NCI-H187 treated with DMSO at 0.1 percent for 48 hours (cell line): ENCODE measurements around the gene RETN.

Experiments
- DNase-seq: peaks from one replicate; lab custom pipeline; 2025; lab: John Stamatoyannopoulos, UW

The RETN gene

GRCh38 chr19:7657131-7657751 is 11.6 kb upstream of the RETN start:
- no peak for DNase-seq

- DNase-seq = no peak
These were observed 10.6 kb upstream of the RETN start for GRCh38 chr19:7658219-7658686.

DNA sequence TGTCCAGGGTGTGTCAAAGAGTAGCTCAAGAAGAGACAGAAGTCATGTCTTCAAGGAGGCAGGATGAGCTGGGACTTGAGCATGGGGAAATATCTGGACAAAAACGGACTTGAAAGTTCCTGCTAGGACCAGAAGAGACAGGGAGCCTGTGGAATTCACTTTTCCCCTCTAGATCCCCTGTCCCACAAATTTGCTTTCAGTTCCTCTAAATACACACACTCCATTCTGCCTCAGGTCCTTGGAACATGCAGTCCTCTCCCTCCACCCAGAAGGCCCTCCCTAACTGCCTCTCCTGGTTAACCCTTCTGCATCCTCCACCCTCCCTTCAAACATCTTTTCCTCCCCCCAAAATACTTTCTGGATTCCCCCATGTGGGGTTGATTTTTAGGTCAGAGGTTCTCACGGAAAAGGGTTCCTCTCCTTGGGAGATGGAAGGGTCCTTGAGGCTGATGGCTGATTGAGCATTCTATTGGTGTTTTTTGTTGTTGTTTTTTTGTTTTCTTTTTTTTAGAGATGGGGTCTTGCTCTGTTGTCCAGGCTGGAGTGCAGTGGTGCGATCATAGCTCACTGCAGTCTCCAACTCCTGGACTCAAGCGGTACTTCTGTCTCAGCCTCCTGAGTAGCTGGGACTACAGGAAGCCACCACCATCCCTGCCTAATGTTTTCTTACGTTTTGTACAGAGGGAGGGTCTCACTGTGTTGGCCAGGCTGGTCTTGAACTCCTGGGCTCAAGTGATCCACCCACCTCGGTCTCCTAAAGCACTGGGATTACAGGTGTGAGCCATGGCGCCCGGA is 6.9 kb upstream of the RETN start:
- DNase-seq = no peak

GRCh38 chr19:7662657-7663056 is 6.2 kb upstream of the RETN start:
- no peak for DNase-seq

DNA sequence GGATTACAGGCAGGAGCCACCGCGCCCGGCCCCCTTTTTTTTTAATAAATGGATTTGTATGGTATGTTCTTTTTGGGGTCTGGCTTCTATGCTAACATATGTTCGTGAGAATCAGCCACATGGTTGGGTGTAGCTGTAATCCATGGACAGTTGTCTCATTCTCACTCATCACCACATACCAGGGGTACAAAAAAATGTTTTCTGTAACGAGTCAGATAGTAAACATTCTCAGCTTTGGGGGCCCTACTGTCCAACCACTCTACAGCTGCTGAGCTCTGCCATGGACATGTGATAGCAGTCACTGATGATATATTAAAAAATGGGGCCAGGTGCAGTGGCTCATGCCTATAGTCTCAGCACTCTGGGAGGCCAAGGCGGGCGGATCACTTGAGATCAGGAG is 5.1 kb upstream of the RETN start:
- DNase-seq = no peak

DNA sequence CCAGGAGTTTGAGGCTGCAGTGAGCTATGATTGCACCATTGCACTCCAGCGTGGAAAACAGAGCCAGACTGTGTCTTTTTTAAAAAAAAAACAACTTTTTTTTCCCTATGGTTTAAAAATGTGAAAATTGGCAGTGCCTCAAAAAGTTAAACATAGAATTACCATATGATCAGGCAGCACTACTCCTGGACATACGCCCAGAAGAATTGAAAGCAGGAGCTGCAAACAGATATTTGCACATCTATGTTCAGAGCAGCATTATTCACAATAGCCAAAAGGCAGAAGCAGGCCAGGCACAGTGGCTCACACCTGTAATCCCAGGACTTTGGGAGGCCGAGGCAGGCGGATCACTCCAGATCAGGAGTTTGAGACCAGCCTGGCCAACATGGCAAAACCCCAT is 3.8 kb upstream of the RETN start:
- no peak for DNase-seq

DNA sequence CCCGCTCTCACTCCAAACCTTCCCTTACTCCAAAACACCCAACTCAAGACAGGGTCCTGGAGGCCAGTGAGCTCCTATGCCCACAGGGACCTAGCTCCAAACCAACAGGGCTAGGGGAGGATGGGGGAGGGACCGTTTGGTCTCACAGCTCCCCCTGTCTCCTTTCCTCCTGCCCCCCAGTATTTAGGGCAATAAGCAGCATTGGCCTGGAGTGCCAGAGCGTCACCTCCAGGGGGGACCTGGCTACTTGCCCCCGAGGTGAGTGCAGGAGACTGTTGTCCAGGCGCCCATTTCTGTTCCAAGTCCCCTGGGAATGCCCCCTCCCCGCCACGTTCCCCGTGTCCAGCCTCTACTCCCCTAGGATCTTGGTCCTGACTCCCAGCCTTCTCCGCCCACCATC is 792 bp downstream of the RETN start:
- no peak for DNase-seq

DNA sequence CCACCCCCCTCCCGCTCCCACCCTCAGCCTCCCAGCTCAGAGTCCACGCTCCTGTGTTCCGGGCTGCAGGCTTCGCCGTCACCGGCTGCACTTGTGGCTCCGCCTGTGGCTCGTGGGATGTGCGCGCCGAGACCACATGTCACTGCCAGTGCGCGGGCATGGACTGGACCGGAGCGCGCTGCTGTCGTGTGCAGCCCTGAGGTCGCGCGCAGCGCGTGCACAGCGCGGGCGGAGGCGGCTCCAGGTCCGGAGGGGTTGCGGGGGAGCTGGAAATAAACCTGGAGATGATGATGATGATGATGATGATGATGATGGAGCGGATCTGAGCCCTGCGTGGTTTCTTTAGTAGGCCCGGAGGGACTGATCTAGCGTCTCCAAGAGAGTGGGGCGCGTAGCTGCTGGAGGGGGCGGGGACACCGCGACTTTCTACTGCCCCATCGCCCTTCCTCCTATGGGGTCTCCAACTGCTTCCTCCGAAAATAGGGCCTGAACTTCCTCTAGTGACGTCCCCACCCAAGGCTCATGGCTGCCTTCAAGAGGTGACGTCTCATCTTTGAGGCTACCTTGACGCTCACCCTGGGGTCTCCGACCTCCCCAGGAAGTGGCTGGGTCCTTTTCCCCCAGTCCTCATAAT is 1.4 kb downstream of the RETN start:
- DNase-seq = no peak

DNA sequence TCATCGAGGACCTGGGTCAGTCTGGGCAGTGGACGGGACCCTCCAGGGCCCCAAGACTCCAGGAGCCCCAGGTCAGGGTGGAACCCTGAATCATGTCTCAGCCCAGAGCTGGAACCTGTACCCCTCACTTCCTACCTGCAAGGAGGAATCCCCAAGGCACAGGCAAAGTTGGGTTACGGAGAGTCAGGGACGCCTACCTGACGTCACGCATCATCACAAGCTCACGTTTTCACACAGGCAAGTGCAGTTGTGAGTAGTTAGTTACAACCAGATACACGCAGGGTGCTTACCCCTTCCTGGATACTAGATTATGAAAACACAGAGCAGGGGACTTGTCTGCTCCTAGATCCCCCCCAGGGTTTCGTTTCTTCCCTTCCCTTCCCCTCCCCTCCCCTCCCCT is 1.9 kb downstream of the RETN start:
- DNase-seq = no peak

DNA sequence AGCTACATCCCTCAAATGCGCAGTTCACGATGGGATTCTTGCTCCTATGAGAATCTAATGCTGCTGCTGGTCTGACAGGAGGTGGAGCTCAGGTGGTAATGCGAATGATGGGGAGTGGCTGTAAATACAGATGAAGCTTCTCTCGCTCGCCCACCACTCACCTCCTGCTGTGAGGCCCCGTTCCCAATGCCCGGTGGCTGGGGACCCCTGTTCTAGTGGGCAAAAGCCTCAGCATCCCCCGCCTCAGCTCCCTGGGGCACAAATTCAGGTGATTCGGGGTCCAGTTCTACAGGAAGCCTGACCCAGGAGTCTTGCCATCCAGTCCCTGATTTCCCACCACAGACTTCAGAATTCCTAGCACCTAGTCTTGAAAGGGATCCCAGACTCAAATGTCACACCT is 3.7 kb downstream of the RETN start:
- DNase-seq = no peak

DNA sequence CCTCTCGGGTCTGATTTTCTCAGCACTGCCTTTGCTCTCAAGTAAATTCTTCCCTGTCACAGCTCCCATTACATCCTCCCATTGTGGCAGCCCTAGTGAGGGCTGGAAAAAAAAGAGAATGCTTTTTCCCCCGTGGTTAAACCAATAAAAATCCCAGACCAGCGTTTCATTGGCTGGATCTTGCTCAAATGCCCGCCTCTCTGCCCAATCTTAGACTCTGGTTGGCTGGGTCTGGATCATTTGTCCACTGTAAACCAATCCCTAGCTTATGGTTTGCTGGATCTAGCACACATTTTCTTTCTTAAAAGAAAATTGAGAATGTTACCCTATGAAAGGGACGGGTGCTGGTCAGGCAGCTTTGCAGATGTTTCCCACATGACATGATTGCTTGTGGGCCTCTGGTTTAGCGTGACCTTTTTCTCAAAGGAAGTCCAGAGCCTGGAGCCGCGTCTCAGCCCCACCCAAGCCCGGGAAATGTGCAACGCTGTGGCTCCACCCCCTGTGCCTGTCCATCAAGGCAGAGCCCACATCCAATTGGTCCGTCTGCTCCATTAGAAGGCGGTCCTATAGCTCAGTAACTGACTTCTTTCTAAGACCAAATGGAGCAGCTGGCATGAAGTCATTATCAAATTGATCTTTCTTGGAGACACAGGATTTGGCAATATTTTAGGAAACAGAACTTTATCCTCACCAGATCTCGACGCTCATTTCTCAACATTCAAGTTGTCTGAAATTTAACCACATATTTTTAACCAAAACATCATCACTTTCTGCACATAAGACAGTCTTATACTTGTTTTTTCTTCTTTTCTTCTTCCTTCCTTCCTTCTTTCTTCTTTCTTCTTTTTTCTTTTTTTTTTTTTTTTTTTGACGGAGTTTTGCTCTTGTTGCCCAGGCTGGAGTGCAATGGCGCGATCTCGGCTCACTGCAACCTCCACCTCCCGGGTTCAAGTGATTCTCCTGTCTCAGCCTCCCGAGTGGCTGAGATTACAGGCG is 5.5 kb downstream of the RETN start:
- DNase-seq = no peak

DNA sequence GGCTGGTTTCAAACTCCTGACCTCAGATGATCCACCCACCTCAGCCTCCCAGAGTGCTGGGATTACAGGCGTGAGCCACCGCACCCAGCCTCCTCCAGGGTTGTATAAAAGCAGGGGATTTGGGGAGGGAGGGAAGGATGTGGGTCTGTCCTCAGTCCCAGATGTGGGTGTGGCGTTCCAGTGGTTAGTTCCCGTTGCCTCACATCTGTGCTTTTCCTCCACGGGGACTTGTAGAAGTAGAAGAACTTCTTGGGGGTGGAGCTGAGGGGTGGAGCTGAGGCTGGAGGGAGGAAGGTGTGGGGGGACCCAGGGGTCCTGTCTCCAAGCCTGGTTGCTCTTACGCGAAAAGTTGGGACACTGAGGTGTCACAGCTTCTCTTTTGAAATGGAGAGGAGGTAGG is 7.5 kb downstream of the RETN start:
- no peak for DNase-seq

DNA sequence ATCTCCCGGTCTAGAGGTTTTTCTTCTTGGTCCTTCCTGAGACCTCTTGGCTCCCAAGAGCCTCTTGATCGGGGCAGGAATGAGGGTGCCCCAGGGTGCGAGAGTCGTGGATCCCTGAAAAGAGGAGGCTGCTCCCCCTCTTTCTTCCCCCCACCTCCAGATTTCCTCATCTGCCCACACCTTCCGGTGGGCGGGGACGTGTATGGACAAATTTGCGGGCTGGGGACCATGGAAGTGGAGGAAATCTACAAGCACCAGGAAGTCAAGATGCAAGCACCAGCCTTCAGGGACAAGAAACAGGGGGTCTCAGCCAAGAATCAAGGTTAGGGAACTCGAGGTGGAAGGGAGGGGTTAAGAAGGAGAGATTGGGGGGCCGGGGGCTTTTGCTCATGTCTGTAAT is 8.0 kb downstream of the RETN start, which contains the start of gene MCEMP1:
TSS of gene MCEMP1 (plus strand) at position 237 of the 400 bp plus-strand sequence. CDS start at position 268, 31 bp downstream.
- DNase-seq = no peak

DNA sequence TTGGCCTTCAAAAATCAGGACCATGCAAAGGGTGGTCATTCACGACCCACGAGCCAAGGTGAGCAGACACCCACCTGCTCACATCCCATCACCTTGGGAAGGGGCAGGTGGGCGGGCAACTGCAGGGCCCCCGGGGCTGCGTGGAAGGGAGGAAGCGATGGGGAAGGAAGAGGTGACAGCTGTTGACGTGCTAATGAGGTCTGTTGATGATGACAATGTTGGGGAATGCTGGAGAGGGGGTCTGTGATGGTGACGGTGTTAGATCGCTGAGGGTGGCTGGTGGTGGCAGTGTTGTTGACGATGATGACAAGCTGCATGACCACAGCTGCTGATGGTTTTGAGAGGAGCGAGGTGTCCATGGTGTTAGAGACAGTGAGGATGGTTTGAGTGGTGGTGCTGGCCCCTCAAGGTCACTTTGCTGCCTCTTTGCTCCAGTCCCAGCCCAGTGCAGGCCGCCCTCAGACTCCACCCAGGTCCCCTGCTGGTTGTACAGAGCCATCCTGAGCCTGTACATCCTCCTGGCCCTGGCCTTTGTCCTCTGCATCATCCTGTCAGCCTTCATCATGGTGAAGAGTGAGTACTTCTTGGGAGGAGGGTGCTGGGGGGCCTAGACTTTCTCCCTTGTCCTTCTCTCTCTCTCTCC is 8.9 kb downstream of the RETN start:
- DNase-seq = no peak

GRCh38 chr19:7678971-7679751 is 10.3 kb downstream of the RETN start:
- no peak for DNase-seq

GRCh38 chr19:7679771-7680605 is 11.1 kb downstream of the RETN start:
- DNase-seq = no peak

GRCh38 chr19:7680606-7681339 is 11.9 kb downstream of the RETN start, which contains the start of gene TRAPPC5:
TRAPPC5 (plus strand) TSS chr19:7680833; CDS start chr19:7682254, 1,421 bp downstream.
- no peak for DNase-seq

DNA sequence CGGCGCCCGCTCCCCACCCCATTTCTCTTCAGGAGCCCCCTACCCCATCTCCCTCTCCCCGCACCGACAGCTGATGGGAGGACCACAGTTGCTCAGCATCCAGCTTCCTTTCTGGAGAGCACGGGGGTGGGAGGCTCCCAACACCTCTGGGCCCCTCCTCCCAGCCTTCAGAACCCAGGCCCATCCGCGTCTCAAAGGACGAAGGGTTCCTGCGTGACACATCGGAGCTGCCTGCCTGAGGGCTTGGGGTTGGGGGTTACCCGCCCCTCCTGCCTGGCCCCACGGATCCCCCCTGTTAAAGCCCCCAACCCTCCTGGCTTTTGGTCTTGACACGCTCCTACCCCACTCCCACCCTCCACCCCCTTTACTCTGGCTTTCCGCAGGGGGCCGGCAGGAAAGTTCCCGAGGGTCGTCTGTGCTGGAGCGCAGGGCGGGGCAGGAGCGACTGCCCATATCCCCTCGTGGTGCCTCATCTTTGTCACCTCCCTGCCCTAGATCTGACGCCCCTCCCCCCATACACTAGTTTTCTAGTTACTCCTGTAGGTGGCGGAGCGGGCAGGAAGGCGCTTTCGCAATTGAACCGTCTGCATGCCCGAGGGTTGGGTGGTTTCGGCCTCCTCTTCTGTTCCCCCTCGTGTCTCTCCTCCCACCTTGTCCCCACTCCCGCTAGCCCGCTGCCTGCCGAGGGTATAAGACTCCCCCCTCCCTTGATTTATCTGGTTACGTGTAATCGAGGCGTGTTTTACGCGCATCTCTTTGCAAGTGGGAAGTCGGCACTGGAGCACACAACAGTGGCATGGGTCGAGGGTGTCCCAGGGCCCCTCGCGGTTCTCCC is 12.7 kb downstream of the RETN start:
- DNase-seq = no peak
